Fibroblast of lung (primary cell): ENCODE measurements around the gene RNU1-1.
"Not testable (repeated sequence)": the region's sequence is repeated elsewhere in the genome, so short reads cannot be mapped to it uniquely, and the experiment has no call there.

Experiments
- EZH2 ChIP-seq: IDR thresholded peaks from 2 replicates; pipeline ENCODE4 v1.5.1; 2012; ENCODE audit warnings: low read length, control low read depth, mild to moderate bottlenecking; ENCODE audit errors: missing control alignments
- TF ChIP-seq, protein P1 (sequence below), 2 donors: IDR thresholded peaks in 1 of 2; conservative IDR thresholded peaks in 1 of 2; 1 replicate in 1 of 2; 2 replicates in 1 of 2; pipeline ENCODE4 v1.5.1; 2011 to 2012; ENCODE audit warnings: low read length in 2 of 2, control low read depth in 1 of 2, inconsistent platforms in 1 of 2, low read depth in 1 of 2, mild to moderate bottlenecking in 1 of 2

DNA sequence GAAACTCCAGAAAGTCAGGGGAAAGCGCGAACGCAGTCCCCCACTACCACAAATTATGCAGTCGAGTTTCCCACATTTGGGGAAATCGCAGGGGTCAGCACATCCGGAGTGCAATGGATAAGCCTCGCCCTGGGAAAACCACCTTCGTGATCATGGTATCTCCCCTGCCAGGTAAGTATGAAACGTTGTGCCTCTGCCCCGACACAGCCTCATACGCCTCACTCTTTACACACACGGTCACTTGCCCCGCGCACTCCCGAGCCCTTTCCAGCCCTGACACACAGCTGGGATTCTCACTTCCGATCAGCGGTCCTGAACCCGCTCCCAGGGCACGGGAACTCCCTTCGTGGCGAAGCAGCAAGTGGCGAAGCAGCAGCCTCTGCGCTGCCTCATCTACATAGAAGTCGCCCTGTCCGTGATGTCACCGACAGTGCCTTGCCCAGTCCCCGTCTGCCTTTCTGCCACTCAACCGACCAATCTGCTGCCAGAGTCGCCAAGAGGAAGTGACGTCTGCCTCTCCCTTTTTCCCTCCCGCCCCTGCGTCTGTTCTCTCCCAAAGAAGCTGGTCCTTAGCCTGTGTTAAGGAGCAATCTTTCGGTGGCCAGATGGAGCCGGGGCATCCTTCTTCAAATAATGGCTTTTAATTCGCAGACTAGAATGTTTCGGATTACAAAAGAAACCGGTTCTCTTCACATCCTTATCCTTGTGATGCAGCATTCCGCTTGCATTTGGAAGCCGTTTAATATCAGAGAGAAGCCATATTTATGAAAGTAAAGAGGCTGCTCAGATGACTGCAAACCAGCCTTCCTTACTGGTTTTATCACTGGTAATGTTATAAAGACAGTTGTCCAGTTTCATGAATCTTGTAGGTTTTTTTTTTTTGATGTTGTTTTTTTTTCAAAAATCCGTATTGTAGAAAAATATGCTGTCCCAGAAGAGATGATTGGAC lies at the start of gene RNU1-1:
- TF ChIP-seq, protein P1, sequence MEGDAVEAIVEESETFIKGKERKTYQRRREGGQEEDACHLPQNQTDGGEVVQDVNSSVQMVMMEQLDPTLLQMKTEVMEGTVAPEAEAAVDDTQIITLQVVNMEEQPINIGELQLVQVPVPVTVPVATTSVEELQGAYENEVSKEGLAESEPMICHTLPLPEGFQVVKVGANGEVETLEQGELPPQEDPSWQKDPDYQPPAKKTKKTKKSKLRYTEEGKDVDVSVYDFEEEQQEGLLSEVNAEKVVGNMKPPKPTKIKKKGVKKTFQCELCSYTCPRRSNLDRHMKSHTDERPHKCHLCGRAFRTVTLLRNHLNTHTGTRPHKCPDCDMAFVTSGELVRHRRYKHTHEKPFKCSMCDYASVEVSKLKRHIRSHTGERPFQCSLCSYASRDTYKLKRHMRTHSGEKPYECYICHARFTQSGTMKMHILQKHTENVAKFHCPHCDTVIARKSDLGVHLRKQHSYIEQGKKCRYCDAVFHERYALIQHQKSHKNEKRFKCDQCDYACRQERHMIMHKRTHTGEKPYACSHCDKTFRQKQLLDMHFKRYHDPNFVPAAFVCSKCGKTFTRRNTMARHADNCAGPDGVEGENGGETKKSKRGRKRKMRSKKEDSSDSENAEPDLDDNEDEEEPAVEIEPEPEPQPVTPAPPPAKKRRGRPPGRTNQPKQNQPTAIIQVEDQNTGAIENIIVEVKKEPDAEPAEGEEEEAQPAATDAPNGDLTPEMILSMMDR (conservative IDR thresholded peaks at IDR 0.05 in 1 of 2, IDR thresholded peaks at IDR 0.05 in 1 of 2; ENCODE audit: low read depth in 1 of 2, low read length in 2 of 2) = not testable (repeated sequence)
- TF ChIP-seq EZH2 = not testable (repeated sequence)
